HG03342 (cell line): ENCODE measurements around the gene PPP1R15B.

Experiments used
- ATAC-seq: cut with Tn5 transposase; IDR thresholded peaks from one replicate; pipeline ENCODE4 v1.9.1; 2021; ENCODE audit warnings: mild to moderate bottlenecking, moderate library complexity; ENCODE audit not compliant: unreplicated experiment

The PPP1R15B gene

DNA sequence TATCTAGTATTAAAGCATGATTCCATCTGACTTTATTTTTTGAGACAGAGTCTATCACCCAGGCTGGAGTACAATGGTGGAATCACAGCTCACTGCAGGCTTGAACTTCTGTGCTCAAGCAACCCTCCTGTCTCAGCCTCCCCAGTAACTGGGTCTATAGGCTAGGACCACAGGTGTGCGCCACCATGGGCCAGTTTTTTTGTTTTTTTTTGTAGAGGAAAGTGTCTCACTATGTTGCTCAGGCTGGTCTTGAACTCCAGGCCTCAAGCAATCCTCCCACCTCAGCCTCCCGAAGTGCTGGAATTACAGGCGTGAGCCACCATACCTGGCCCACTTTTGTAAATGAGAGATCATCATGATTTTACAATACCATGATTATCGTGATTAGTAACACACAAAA, 9.2 kb downstream of the PPP1R15B start:
- ATAC-seq = no peak

DNA sequence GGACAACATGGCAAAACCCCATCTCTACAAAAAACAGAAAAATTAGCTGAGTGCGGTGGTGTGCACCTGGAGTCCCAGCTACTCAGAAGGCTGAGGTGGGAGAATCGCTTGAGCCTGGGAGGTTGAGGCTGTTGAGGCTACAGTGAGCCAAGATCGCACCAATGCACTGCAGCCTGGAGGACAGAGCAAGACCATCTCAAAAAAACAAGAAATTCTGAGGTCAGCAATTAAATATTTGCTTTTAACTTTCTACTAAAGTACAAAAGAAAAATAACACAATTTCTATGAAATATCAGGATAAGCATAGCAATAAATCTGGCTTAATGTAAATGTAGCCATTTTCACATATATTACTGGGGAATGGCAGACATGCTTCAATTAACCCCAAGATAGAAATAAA, 9.9 kb downstream of the PPP1R15B start:
- ATAC-seq = no peak

DNA sequence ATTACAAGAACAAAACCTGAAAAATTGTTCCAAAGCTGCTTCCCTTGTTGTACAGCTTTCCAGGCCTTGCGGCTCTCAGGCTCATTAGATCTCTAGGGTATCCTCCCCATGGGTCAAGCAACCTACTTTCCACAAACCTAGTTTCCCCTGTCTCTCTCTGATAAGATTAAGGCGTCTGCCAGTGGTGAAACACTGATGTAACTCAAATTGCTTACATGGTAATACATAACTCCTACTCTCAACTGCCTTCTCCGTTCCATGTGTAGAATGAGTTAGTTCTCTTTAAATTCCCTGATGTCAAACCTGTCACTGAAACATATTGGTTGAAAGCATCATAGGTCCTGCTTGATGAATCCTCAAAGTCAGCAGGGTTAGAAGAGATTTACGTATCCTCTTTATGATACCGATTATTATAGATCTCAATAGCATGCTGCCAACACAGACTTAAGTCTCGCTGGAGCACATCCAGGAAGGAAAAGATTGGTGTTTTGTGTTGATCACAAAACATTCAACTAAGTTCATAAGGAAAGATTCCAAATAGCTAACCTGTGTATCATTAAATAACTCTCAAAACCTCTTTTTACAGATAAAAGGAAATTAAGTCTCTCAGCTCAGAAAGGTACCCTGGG, 10.6 kb downstream of the PPP1R15B start:
- no peak for ATAC-seq

DNA sequence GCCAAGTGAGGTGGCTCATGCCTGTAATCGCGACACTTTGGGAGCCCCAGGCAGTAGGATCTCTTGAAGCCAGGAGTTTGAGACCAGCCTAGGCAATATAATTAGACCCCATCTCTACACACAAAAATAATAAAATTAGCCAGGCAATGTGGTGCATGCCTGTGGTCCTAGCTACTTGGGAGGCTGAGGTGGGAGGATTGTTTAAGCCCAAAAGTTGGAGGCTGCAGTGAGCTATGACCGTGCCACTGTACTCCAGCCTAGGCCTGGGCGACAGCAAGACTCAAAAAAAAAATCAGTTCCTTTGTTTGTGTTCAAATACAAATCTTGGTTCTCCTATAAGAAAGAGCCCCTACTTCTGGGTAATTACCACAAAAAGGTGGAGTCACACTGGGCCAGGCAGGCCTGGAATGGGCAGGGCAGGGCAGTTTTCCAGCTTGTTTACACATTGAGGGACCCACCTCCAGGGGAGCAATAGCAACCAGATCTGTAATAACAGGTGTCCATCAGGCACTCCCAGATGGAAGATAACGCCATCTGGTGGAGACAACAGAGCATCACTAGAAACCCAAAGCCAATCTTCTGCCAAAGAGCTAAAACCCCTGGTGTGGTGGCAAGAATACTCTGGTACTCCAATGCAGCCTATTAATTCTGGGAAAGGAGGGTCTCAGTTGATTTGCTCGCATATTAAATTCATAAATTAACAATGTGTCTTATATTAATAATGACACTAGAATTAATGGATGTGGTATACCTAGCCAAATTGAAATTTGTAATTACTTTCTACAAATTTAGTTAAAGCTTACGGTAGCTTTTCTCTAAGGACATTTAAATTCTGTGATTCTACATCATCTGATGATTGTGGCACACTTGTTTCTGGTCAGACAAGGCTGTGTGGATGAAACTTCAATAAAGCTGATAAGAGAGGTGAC, 13.2 kb downstream of the PPP1R15B start:
- peak; percentile 90 for ATAC-seq

DNA sequence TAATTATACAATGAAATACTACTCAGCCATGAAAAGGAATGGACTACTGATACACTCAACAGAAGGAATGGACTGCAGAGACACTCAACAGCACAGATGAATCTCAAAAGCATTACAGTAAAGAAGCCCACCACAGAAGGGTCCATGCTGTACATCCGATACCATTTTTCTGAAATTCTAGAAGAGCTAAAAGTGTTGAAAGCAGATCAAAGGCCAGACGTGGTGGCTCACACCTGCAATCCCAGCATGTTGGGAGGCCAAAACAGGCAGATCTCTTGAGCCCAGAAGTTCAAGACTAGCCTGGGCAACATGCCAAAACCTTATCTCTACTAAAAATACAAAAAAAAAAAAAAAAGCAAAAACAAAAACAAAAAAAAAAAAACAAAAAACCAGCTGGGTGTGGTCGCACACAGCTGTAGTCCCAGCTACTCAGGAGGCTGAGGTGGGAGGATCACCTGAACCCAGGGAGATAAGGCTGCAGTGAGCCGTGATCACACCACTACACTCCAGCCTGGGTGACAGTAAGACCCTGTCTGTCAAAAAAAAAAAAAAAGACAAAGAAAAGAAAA, 15.5 kb downstream of the PPP1R15B start:
- ATAC-seq = no peak

DNA sequence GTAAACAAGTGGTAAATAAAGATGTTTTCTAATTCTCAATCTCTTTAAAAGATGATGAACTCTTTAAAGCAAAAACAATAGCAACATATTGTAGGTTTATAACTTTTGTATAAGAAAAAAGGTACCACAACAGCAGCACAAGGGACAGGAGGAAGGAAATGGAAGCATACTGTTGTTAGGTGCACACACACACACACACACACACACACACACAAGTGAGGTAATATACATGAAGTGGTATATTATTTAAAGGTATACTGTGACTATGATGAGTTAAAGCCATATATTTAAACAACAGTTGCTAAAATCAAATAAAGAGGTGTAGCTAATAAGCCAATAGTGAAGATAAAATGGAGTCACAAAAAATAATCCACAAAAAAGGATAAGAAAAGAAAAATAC, 20.0 kb downstream of the PPP1R15B start:
- ATAC-seq = no peak

DNA sequence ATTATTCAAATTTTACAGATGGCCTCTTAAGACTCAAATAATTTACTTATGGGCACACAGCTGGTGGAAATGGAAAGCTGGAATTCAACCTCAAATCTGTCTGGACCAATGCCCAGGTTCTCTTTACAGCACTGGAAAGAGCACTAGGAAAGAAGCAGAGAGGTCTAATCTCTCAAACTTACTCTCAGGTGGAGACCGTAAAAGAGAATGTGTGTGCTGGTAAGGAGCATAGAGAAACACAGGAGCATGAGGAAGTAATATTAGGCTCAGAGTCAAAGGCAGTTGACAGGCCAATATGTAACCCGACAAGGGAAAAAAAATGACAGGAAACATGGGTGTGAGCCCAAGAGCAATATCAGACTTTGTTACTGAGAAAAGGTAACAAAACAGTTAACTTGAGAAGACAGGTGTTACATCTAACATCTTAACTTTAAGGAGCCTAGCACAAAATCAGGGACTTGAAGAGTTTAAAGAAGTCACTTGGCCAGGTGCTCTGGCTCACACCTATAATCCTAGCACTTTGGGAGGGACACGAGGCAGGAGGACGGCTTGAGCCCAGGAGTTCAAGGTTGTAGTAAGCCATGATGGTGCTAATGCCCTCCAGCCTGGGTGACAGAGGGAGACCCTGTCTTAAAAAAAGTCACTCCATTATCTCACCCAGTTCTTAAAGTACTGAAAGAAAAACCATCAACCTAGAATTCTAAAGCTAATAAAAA, 20.7 kb downstream of the PPP1R15B start:
- no peak for ATAC-seq

DNA sequence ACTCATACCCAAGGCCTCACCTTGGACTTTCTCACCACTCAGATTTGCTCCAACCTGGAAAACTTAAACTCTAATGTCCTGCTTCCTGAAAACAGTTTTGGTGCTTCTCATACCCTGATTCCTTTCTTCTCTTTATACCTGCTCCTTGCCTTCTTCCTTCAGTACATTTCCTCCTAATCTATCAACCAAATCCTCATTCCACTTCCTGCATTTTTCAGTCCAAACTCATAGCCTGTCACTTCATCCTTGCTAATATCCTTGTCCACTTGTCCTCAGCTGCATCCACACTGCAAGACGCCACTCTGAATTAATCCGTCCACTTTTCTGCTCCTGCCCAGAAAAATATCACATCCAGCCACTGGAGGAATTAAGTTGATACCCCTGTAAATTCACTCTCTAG, 25.9 kb downstream of the PPP1R15B start:
- no peak for ATAC-seq

DNA sequence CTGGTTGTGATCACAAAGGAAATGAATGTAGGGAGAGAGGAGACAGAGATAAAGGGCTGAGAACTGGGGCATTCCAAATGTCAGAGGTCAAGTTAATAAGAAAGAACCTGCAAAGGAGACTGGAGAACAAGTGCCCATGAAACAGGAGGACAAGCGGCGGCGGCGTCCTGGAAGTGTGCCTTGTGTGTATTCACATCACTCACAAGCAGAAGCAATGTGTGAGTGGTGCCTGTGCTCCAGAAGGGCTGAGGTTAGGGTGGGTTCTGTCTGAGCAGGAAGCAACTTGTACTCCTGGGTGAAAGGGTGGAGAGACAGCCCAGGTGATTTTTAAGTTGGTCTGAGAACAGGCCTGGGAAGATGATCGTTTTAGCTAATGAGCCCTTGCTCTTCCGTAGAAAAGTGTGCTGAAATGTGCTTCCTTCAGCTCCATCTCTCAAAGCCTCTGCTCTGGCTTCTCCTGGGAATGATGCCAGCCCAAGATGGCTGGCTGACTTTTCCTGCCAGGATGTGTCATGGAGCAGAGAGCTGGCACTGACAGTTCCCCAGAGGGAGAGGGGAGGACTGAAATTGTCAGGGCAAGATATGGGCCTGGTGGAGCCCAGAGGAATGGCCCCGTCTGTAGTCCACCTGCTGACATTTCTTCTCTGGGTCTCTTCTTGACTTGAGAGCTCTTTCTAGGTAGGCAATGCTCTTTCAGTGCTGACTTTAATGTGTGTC, 26.8 kb downstream of the PPP1R15B start:
- no peak for ATAC-seq

DNA sequence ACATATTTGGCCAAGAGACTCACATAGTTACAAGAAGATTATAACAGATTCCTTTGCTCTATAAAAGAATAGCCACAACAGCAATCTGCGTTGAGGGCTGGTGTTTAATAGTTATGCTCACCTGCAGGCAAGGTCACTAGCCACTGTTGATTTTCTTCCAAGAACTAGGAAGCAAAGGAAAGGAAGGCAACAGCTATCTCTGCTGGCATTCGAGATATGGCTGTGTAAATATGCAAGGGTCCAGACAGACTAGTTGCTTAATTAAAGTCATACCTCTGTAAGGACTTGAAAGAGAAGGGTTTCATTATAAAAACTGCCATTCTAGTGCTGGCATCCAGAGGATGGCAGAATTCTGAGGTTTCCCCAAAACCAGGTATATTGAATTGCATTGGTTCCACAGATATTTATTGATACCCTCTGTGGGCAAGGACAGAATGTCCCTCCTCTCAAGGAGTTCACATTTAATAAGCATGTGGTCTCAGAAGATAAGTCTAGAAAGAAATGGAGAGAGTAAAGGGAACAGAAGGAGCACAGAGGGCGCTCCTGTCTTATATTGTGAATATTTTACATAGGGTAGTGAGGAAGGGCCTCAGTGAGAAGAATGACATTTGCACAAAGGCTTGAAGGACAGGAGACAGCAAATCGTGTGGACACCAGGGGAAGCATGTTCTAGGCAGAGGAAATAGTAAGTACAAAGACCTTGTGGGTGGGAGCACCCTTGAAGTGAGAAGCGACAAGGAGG, 28.3 kb downstream of the PPP1R15B start:
- ATAC-seq = no peak

DNA sequence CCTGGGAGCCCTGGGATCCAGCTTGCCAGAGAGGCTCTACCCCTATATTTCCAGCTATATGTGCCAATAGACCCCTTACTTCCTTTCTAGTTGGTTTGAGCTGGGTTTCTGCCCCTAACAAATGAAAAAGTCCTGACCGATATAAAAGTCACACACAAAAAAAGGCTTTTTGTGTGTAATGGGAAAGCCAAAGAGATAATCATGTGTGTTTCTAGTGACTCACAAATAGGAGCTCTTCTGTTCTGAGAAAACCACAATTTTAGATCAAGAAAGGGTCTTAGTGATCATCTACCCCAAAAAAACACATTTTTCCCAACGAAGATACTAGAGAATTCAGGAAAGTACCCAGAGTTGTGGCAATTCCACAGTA, 28.9 kb downstream of the PPP1R15B start:
- no peak for ATAC-seq

DNA sequence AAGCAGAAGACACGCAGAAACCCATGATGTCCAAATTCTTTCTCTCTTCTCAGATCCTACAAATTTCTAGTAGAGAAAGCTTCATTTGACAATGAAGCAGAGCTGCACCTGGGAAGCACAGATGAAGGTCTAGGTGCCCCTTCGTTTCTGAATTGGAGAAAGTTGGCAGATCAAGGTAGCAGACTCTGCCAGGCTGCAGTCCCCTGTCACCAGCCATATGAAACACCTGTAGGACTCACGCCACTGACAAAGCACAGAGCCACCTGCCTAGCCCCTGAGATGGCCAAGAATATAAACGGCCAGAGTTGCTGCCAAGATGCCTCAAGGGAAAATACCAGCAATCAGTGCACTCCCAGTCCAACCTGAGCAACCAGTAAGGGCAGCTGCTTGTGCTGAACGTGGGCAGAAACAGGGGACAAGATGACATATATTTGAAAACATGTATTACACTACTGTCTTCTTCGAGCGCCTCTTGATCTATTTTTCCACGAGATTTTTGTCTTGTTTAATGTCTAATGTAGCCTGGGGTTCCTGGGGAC, 31.3 kb downstream of the PPP1R15B start:
- ATAC-seq = no peak

DNA sequence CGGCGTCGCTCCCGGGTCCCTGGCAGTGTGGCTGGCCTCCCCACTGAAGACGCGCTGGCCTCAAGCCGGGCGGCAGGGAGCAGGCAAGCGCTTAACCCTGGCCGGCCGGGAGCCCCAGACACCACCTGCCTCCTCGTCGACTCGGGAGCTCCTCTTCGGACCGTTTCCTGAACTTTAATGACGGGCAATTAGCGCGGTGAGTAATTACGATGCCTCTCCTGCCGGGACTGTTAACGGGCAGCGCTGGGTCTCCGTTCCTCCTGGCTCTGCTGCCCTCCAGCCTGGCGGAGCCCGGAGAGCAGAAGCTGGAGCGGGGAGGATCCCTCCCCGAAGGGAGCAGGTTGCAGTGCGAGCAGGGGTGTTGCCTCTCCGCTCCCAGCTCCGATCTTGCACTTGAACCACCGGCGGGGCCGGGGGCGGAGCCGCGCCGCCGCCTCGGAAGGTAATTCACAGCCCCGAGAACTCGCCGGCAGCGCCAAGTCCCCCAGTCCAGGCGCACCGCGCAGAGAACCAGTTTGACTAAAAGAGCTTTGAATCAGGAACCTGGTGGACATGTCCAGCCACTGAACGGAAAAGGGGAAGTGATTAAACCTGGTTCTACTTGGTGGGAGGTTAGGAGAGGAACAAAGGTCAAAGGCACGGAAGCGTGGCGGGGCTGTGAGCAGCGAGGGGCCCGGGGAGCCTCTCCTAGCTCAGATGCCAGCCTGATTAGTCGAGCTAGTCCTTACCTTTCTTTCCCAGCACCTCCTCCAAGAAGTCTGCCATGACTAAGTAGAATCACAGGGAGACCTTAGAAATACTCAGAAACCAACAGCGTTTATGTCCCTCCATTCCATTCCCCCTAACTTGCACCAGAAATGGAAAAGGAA, 33.6 kb downstream of the PPP1R15B start:
- ATAC-seq = no peak

DNA sequence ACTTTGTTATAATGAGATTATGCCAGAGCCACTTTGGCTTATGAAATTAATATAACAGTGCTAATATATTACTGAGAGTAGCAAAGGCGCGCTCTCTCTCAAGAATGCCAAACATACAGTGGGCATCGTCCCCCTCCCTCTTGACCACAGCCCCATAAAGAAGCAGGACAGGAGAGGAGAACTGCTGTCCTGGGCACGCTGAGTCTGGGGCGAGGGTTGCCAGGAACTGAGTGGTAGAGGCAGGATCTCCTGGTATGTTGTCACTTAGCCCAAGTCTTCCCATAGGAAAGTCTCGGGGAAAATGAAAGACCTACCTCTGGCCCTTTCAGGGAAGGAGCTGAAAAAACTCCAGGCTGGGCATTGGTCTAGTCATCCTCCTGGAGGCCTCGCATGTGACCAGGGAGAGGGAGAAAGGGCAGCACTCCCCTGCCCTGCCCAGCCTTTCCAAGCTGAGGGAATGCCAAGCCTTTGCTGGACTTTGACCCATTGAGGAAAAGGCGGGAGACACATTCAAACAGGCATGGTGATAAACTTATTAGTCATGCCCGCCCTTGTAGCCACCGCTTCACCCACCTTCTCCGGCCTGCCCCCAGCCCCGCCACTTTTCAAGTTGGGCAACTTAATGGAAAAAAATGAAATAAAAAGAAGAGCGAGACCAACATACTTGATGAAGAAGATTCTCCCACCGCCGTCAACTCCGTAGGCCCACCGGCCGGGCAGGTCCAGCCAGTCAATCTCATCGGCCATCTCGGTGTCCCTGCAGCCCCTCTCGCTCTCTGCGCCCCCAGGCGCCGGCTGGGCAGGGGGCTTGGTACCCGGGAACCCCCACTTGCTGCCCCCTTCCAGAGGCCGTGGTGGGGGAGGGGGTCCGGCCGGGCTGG, 34.5 kb downstream of the PPP1R15B start:
- ATAC-seq = no peak

DNA sequence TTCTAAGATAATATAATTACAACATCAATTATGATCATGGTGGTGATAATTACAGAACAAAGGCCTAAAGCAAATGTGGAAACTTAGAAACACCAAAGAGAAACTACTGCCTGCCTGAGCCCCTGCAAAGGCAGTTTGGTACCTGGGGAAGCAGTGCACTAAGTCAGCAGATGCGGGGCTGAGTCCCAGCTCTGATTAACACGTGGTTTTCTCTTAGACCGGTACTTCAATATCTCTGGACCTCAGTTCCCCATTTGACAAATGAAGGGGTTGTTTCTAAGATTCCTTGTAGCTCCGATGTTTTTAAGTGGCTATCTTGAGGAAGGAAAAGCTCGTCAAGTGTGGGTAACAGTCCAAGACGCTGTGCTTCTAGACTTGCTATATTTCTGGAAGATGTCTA, 35.2 kb downstream of the PPP1R15B start:
- ATAC-seq = no peak

DNA sequence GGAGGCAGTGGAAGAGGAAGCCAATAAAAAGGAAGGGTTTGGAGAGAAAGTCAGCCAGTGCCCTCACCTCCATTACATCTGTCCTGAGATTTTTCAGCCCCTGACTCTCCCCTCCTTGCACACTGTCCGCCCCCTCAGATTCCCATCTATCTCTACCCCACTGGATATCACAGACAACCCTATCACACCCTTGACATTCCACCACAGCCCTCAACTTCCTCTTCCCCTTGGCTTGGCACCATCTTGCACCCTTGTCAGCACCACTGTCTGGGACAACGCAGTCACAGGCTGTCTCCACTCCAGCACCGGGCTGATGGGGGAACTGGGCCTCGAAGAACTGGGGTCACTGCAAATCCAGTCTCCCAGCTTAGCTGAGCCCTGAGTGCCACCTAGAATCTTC, 37.7 kb downstream of the PPP1R15B start:
- no peak for ATAC-seq

DNA sequence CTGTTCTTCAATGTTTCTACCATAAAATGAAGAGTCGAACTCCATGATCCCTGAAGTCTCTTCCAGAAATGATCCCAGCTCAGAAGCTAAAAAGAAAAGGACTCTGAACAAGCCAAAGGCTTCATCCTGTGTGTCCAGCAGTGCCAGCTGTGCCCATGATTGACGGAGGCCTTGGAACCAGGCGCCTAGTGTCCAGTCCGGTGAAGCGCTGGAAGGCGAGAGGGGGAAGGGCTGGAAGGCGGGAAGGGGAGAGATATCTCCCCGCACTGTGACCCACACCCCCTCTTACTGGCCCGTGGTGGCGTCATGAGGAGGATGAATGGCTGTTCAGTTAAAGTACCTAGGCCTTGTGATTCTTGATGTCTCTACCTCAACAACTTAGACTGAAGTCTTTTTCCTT, 41.4 kb downstream of the PPP1R15B start:
- no peak for ATAC-seq
